NCI-H510A treated with DMSO at 0.1 percent for 48 hours (cell line): ENCODE results near the gene METTL15.
"Not testable (repeated sequence)": the region's sequence is repeated elsewhere in the genome, so short reads cannot be mapped to it uniquely, and the experiment has no call there.

Source experiments
- DNase-seq: peaks from one replicate; lab custom pipeline; 2025; lab: John Stamatoyannopoulos, UW

METTL15 gene

GRCh38 chr11:28209906-28210305 lies 101.7 kb downstream of the METTL15 start:
- DNase-seq, result no peak

- not testable (repeated sequence) for DNase-seq
Observed at GRCh38 chr11:28222063-28222462, 113.9 kb downstream of the METTL15 start.

DNA sequence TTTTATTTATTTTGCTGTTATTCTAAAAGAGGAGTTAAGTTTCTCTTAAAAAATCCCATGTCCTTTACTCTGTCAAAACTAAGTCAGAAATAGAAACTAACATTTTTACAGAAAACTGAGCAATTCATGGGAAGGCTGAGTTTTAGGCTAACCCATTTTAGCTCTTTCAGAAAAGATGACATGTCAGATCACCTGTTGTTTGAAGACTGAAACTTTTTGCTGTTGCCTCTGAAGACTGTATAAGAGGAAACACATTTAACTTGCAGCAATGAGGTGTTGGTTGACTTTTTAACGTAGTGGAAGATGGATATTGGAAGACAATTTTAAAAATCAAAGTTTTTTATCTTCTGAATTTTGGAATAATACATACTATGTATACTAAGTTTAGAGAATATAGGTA lies 115.4 kb downstream of the METTL15 start:
- no peak for DNase-seq

GRCh38 chr11:28223994-28224393 lies 115.8 kb downstream of the METTL15 start:
- DNase-seq, result no peak

- no peak for DNase-seq
Observed at GRCh38 chr11:28227460-28227859, 119.3 kb downstream of the METTL15 start.

DNA sequence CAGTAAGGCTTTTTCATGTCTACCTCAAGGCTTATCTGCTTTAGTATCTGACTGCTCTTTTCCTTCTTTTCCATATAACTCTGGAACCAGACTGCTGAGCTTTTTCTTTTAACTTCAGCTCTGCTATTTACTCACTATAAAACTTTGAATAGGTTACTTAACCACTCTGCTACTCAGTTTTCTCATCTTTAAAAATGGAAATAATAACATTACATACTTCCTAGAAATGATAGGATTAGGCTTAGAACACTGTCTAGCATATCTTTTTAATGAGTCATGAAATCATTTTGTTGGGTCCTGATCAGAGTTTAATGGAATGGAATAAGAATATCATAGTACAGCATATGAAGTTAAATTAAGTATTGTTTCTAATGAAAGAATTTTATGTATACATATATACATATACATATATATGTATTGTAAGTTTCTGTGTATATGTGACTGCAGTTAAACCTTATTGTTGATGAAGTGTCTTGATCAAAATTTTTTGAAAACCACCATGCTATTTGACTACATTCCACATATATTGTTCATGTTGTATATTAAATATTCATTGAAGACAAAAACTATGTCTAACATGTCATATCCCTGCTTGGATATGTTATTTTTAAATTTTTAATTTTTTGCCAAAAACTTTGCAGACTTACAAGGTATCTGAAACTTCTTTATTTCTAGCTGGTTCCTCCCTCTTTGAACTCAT lies 120.2 kb downstream of the METTL15 start:
- DNase-seq, result no peak

- DNase-seq, result no peak
Observed at GRCh38 chr11:28231475-28231874, 123.3 kb downstream of the METTL15 start.

- DNase-seq, result no peak
Observed at GRCh38 chr11:28232649-28233048, 124.5 kb downstream of the METTL15 start.

DNA sequence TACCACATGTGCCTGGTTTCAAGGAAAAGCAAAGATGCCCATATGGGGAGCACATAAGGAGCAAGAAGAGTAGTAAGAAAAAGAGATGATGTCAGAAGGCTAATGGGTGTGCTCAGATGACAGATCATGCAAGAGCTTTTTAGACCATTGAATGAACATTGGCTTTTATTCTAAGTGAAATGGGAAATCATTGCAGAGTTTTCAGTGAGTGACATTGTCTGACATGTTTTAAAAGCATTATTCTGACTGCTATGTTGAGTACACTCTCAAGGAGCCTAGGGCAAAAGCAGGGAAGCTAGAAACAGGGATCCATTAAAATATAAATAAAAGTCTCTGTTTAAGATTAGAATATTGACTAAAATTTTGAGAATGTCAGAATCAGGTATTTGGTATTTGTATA lies 133.6 kb downstream of the METTL15 start:
- no peak for DNase-seq

DNA sequence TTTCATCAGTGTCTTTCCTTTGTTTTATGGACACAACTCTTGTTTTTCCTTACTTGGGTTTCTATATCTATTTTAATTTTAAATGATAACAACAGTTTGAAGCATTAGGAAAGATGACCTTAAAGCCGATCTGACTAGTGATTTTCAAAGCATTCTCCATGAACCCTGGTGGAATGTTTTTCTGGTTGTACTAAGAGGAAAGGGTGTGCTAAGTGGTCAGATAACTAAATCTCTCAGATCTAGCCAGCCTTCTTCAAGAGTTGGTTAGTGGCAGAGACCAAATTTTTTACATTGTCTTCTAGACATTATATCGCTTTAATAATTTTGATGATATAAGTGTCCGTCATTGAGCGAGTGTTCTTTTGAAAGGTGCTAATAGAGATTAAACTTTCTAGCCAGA lies 134.4 kb downstream of the METTL15 start:
- no peak for DNase-seq

GRCh38 chr11:28243061-28243460 lies 134.9 kb downstream of the METTL15 start:
- DNase-seq, result no peak

DNA sequence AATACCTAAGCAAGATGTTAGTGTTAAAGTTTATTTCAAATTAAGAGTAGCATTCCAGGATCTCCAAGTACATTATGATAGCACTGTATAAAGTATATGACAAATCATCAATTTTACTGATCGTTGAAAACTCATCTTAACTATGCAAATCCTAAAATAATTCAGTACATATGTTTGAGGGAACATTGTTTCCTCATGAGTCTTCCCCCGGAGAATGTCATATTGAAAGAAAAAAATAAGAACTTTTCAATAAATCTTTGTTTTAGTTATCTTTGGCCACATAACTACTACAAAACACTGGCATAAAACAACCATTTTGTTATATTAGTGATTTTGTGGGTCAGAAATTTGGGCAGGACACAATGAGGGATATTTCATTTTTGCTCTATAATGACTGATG lies 135.4 kb downstream of the METTL15 start:
- no peak for DNase-seq

DNA sequence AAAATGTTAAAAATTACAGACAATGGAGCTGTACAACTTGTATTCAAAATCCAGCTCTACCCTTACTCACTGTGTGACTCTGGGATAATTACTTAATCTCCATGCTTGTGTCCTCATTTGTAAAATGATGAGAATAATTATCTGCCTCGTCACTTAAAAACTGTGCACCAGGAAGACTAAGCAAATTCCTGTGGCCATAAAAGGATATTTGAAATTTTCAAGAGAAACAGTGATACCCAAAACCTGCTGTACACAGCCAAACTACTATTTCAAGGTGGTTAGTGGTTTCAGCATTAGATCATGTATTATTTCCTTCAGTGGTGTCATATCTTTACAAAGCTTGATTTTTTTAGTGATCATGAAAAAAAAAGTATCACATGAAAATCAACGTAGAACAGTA lies 136.9 kb downstream of the METTL15 start:
- no peak for DNase-seq

- no peak for DNase-seq
Observed at GRCh38 chr11:28250192-28250591, 142.0 kb downstream of the METTL15 start.

DNA sequence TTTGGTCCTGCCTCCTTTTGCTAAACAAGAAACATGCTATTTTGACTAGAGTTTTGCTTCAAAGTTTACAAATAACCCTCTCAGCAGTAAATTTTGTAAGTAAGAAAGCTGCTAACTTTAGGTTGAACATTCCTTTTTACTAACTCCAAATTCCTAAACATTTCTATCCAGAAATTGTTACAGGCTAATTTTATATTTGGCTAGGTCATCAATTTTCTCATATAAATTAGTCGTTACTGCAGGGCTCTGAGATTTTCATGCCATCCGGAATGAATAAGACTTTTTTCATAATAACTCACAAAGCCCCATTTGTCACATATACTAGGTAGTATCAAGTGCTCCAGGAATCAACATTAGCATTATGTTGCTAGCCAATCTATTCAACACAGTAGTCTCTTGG lies 143.1 kb downstream of the METTL15 start:
- DNase-seq, result no peak

GRCh38 chr11:28257761-28258160 lies 149.6 kb downstream of the METTL15 start:
- no peak for DNase-seq

DNA sequence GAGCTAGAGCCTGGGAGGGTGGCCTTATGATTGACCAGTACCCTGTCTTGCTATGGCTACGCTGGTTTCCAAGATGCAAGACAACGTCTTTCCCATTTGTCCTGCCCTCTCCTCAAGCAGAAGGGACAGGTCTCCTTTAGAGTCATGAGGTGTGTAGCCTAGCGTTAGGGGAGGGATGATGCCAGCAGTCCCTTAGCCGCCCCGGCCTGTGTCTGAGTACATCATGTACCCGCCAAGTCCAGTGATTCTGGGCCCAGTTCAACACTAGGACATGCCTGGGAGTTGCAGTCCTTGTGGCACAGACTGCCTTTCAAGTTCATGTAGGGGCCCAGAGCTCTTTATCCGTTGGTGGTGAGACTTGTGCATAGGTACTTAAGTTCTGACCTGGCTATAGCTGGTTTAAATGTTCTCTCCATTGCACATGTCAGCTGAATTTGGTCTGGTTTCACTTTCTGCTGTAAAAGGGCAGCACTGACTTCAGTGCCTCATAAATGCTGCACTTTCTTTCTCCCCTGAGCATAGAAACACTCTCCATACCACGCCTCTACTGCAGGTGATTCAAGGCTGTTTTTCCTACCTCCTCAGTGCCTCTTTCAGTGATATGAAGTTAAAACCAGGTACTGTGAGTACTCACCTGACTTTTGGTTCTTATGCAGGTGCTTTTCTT lies 151.1 kb downstream of the METTL15 start:
- no peak for DNase-seq

GRCh38 chr11:28268925-28269324 lies 160.7 kb downstream of the METTL15 start:
- DNase-seq, result no peak

DNA sequence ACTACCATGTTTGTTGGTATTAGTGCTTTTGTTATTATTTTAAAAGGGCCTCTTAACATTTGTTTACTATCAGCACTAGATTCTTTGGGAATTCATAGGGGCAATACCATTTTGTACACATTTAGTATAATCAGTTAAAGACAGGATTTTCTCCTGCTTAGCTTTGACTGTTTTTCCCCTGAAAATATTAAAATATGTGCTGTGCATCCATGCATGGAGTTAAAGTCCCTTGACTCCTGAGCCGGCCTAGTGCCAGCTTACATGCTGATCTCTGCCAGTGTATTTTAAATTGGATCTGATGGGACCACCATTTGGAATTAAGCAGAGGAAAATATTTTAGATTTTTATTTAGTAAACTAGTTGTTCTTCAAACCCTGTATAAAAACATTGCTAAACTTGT lies 161.4 kb downstream of the METTL15 start:
- DNase-seq, result no peak

GRCh38 chr11:28272247-28272646 lies 164.1 kb downstream of the METTL15 start:
- DNase-seq, result not testable (repeated sequence)

GRCh38 chr11:28274216-28274615 lies 166.0 kb downstream of the METTL15 start:
- no peak for DNase-seq

- DNase-seq, result no peak
Observed at GRCh38 chr11:28284196-28284595, 176.0 kb downstream of the METTL15 start.

GRCh38 chr11:28289444-28289843 lies 181.3 kb downstream of the METTL15 start:
- DNase-seq, result no peak

DNA sequence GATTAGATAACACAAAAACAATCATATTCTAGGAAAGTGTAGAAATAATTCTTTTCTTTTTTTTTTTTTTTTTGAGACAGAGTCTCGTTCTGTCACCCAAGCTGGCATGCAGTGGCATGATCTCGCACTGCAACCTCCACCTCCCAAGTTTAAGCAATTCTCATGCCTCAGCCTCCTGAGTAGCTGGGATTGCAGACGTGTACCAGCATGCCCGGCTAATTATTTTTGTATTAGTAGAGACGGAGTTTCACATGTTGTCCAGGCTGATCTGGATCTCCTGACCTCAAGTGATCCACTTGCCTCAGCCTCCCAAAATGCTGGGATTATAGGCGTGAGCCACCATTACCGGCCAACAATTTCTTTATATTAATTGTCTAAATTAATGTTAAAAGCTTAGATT lies 182.8 kb downstream of the METTL15 start:
- DNase-seq, result not testable (repeated sequence)
